ENCODE data around the gene SETD4. TPM values are rescaled to one million over a fixed set of nuclear protein-coding genes. Genes with fewer than 3 reads are reported as not detected.
A peak's percentile ranks its signal among the peaks of the same experiment; 100 is the strongest.

The SETD4 gene
- total and polyA plus RNA-seq, 2 donors (not counting 1 experiment from before 2014, with no cell fraction given) = 10.7 to 17.2 TPM

- no peaks in the 10 kb centered on the region for H4K20me1 ChIP-seq (ENCODE audit: control insufficient read depth, extremely low read depth, insufficient read depth, low read length)
- no peaks in the 10 kb centered on the region for H3K9me3 ChIP-seq (ENCODE audit: control insufficient read depth, insufficient read depth, low read depth, low read length)
- no peak for TF ChIP-seq CTCF (conservative IDR thresholded peaks at IDR 0.05 in 1 of 2, IDR thresholded peaks at IDR 0.05 in 1 of 2; ENCODE audit: low read depth in 1 of 2, low read length in 2 of 2)
- no peak for TF ChIP-seq EZH2 (IDR thresholded peaks at IDR 0.05; ENCODE audit: low read length, missing control alignments)
- no peaks in the 10 kb centered on the region for H3K4me1 ChIP-seq (ENCODE audit: control insufficient read depth, extremely low read depth, insufficient read depth, low read length)
- H3K79me2 ChIP-seq (ENCODE audit: control insufficient read depth, insufficient read depth, low read length) = peaks cover 7% of the 10 kb centered on the region
- peak overlapping the region in 1 of 4 experiments; percentile 28 for H3K4me3 ChIP-seq (replicated peaks in 1 of 4; ENCODE audit: control extremely low read depth in 1 of 4, insufficient read depth in 1 of 4, low read depth in 3 of 4, low read length in 4 of 4)
- H3K27me3 ChIP-seq (ENCODE audit: control insufficient read depth, insufficient read depth, low read length) = no peaks in the 10 kb centered on the region
- H2AFZ ChIP-seq (ENCODE audit: low read length) = no peak overlapping the region
- DNase-seq (ENCODE audit: low read depth in 2 of 2) = peak in 1 of 2 donors; percentile 55
- peak overlapping the region; percentile 1 for H3K4me2 ChIP-seq (ENCODE audit: extremely low read depth, insufficient read depth, low read length)
- H3K36me3 ChIP-seq (ENCODE audit: control insufficient read depth, insufficient read depth, low read length) = no peaks in the 10 kb centered on the region
- H3K27ac ChIP-seq (ENCODE audit: insufficient read depth, low read length) = peak overlapping the region; percentile 67
- H3K9ac ChIP-seq (ENCODE audit: insufficient read depth, low read length) = no peak overlapping the region
These were observed 55.9 kb downstream of the SETD4 start for GRCh38 chr21:36004441-36004840.

DNA sequence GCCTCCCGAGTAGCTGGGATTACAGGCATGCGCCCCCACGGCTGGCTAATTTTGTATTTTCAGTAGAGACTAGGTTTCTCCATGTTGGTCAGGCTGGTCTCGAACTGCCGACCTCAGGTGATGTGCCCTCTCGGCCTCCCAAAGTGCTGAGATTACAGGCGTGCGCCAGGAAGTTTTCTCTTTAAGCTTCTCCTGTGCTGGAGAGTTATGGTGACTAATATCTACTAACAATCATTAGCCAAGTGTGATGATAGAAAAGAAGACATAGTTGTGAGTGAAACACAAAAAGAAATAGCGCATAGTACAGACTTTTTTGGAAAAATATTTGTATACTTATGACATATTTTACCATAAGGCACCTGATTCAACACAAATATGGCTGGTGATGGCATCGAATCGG is 56.5 kb downstream of the SETD4 start:
- H3K4me2 ChIP-seq (ENCODE audit: extremely low read depth, insufficient read depth, low read length) = no peak overlapping the region
- TF ChIP-seq EZH2 (IDR thresholded peaks at IDR 0.05; ENCODE audit: low read length, missing control alignments) (no peak), CTCF (conservative IDR thresholded peaks at IDR 0.05 in 1 of 2, IDR thresholded peaks at IDR 0.05 in 1 of 2; ENCODE audit: low read depth in 1 of 2, low read length in 2 of 2) (no peak)
- no peaks in the 10 kb centered on the region for H3K27me3 ChIP-seq (ENCODE audit: control insufficient read depth, insufficient read depth, low read length)
- H4K20me1 ChIP-seq (ENCODE audit: control insufficient read depth, extremely low read depth, insufficient read depth, low read length) = no peaks in the 10 kb centered on the region
- no peak overlapping the region for H3K9ac ChIP-seq (ENCODE audit: insufficient read depth, low read length)
- no peak for DNase-seq (ENCODE audit: low read depth in 2 of 2)
- peak overlapping the region; percentile 67 for H3K27ac ChIP-seq (ENCODE audit: insufficient read depth, low read length)
- peak overlapping the region in 1 of 4 experiments; percentile 28 for H3K4me3 ChIP-seq (replicated peaks in 1 of 4; ENCODE audit: control extremely low read depth in 1 of 4, insufficient read depth in 1 of 4, low read depth in 3 of 4, low read length in 4 of 4)
- no peaks in the 10 kb centered on the region for H3K4me1 ChIP-seq (ENCODE audit: control insufficient read depth, extremely low read depth, insufficient read depth, low read length)
- H2AFZ ChIP-seq (ENCODE audit: low read length) = no peak overlapping the region
- no peaks in the 10 kb centered on the region for H3K9me3 ChIP-seq (ENCODE audit: control insufficient read depth, insufficient read depth, low read depth, low read length)
- no peaks in the 10 kb centered on the region for H3K36me3 ChIP-seq (ENCODE audit: control insufficient read depth, insufficient read depth, low read length)
- H3K79me2 ChIP-seq (ENCODE audit: control insufficient read depth, insufficient read depth, low read length) = peaks cover 7% of the 10 kb centered on the region

- no peak overlapping the region for H3K4me3 ChIP-seq (replicated peaks in 1 of 4; ENCODE audit: control extremely low read depth in 1 of 4, insufficient read depth in 1 of 4, low read depth in 3 of 4, low read length in 4 of 4)
- H3K9me3 ChIP-seq (ENCODE audit: control insufficient read depth, insufficient read depth, low read depth, low read length) = no peaks in the 10 kb centered on the region
- H3K79me2 ChIP-seq (ENCODE audit: control insufficient read depth, insufficient read depth, low read length) = no peaks in the 10 kb centered on the region
- DNase-seq (ENCODE audit: low read depth in 2 of 2) = no peak
- no peak overlapping the region for H2AFZ ChIP-seq (ENCODE audit: low read length)
- H3K4me1 ChIP-seq (ENCODE audit: control insufficient read depth, extremely low read depth, insufficient read depth, low read length) = no peaks in the 10 kb centered on the region
- TF ChIP-seq EZH2 (IDR thresholded peaks at IDR 0.05; ENCODE audit: low read length, missing control alignments) = no peak
- no peak for TF ChIP-seq CTCF (conservative IDR thresholded peaks at IDR 0.05 in 1 of 2, IDR thresholded peaks at IDR 0.05 in 1 of 2; ENCODE audit: low read depth in 1 of 2, low read length in 2 of 2)
- no peak overlapping the region for H3K4me2 ChIP-seq (ENCODE audit: extremely low read depth, insufficient read depth, low read length)
- no peaks in the 10 kb centered on the region for H4K20me1 ChIP-seq (ENCODE audit: control insufficient read depth, extremely low read depth, insufficient read depth, low read length)
- H3K9ac ChIP-seq (ENCODE audit: insufficient read depth, low read length) = no peak overlapping the region
- H3K27me3 ChIP-seq (ENCODE audit: control insufficient read depth, insufficient read depth, low read length) = no peaks in the 10 kb centered on the region
- H3K36me3 ChIP-seq (ENCODE audit: control insufficient read depth, insufficient read depth, low read length) = no peaks in the 10 kb centered on the region
- H3K27ac ChIP-seq (ENCODE audit: insufficient read depth, low read length) = no peak overlapping the region
These were observed 64.1 kb downstream of the SETD4 start for GRCh38 chr21:35996217-35996616.
